ENCODE results near the gene EGFR.

- no peak for TF ChIP-seq CTCF (IDR thresholded peaks at IDR 0.05; ENCODE audit: borderline replicate concordance, extremely low read depth, low read length, poor library complexity, severe bottlenecking)
- TF ChIP-seq EZH2 (IDR thresholded peaks at IDR 0.05; ENCODE audit: borderline replicate concordance, low read depth, low read length, severe bottlenecking) = no peak
Observed at GRCh38 chr7:55005241-55005851, 13.5 kb upstream of the EGFR start.
